Activated gamma-delta T cell treated with anti-CD3 and anti-CD28 coated beads, Interleukin-2, amount 50 U/mL, for 16 hours (primary cell): ENCODE measurements around the gene PYGO2.

Experiments
- DNase-seq: peaks from one replicate; pipeline ENCODE4 v3.0.0-alpha.2; 2020; ENCODE audit warnings: low read depth

PYGO2 gene, protein sequence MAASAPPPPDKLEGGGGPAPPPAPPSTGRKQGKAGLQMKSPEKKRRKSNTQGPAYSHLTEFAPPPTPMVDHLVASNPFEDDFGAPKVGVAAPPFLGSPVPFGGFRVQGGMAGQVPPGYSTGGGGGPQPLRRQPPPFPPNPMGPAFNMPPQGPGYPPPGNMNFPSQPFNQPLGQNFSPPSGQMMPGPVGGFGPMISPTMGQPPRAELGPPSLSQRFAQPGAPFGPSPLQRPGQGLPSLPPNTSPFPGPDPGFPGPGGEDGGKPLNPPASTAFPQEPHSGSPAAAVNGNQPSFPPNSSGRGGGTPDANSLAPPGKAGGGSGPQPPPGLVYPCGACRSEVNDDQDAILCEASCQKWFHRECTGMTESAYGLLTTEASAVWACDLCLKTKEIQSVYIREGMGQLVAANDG

DNA sequence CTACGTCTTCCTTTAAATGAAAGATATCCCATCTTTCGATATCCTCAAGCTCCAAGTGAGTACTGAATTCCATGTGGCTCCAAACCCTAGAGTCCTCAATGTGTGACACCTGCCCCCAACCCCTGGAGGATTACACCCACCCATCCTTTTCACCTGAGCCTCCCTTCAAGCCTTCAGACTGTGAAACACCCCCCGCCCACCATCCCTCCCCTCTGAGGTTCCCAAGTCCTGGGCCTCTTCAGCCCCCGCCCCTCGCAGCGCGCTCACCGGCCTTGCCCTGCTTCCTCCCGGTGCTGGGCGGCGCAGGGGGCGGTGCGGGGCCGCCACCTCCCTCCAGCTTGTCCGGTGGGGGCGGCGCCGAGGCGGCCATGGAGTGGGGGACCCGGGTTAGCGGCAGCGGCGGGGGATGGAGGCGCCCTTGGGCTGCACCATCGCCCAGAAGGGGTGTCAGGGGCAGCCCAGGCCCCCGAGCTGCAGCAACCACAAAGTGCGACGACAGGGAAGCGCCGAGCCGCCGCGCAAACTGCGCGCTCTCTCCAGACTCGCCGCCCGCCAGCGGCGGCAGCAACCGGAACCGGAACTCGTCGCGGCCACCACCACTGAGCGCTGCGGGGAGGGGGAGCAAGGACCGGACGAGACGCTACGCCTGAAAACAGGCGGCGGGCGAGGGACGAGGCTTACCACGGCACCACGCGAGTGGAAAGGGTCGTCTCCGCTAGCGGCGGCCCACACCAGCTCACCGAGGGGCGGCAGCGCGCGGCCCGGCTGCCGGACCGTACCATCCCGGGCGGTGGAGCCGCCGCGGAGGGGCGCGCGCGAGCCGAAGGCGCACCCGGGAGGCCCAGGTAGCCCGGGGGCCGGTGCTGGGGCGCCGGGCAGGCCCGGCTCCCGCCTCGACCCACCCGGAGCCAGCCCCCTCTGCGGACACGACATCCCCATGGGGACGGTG, at the start of gene PYGO2:
Gene PYGO2 (minus strand): TSS at position 576 of the 949 bp plus-strand sequence. CDS start 206 bp downstream, at position 370.
- peak; percentile 70 for DNase-seq

DNA sequence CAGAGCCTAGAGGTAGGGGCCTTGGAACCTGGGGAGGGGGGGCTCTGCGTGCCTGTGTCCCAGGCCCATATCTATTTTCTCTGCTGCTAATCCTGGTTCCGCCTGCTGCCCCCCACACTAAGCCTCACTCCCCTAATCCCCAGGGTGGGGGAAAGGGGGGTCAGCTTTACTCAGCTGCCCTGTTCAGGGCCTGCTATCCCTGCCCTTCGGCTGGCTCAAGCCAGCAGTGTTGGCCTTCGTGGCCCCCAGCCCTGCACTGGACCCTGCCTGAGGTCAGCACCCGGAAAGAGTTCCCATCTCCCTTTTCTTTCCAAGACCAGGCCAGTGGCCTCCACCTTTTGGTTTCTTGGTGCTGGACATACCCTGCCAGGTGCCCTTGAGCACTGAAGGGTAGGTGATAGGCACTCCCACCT, 49.4 kb upstream of the PYGO2 start:
- no peak for DNase-seq

DNA sequence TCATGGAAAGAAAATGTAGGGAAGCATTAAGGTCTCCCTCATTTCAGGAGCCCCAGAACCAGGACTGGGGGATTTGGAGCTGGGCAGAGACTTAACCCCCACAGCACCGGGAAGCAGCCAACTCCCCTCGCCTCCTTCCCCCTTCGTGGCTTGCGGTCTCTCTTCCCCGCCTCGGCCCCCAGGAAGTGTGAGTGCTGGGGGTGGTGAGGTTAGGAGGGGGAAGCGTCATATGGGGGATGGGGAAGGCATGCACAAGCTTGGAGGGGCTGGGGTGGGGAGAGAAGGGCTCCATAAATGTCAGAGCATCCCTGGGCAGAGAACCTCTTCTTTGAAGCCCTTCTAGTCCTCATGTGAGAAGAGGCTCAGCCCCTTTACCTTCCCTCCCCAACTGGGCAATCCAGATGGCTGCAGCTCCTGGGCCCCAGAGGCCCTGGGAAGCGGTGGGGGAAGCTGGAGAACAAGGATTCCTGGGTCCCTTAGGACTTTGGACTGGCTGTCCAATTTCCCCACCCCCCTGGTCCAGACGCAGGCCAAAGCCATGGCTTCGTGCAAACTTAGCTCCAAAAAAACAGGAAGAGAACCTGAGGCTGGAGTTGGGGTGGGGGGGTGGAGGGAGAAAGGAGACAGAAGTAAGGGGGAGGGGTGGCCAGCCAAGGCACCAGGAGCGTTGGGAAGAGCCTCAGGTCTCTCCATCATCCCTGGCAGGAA, 48.8 kb upstream of the PYGO2 start:
- DNase-seq: no peak

DNA sequence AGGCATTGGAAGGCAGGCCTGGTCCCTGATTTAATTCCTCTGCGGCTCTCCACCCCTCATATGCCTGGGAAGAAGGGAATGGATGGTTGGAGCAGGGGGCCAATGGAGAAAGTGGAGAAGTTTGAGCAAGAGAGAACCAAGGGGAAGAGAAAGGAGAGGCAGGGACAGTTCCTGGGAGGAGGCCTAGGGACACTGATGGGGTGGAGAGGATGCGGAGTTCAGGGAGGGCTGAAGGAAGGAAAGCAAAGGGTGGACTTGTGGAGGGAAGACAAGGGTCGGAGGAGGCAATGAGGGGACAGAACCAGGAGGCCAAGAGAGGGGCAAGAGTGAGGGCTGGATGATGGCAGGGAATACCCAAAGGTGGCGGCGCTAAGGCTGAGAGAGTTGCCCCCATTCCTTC, 48.2 kb upstream of the PYGO2 start:
- no peak for DNase-seq

DNA sequence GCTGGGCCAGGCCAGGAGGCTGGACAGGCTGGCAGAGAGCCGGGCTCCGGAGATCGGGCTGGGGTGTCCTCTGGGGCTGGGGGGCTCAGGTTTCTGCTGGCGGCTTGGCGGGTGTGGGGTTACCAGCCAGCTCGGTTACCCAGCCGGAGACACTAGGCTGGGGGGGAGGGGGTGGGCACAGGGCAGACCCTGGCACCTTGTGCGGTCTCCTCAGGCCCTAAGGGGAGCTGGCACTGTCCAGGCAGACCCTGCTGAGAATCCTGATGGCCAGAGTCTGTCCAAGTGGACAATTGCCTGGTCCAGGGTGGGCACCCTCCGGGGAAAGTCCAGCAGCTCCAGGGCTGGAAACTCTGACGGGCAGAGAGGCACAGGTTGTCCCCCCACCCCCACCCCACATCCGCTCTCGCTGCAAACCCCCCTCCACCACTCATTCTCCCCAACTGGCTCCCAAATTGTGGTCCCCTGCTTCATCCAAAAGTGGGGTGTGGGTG, 47.7 kb upstream of the PYGO2 start:
- DNase-seq: no peak

DNA sequence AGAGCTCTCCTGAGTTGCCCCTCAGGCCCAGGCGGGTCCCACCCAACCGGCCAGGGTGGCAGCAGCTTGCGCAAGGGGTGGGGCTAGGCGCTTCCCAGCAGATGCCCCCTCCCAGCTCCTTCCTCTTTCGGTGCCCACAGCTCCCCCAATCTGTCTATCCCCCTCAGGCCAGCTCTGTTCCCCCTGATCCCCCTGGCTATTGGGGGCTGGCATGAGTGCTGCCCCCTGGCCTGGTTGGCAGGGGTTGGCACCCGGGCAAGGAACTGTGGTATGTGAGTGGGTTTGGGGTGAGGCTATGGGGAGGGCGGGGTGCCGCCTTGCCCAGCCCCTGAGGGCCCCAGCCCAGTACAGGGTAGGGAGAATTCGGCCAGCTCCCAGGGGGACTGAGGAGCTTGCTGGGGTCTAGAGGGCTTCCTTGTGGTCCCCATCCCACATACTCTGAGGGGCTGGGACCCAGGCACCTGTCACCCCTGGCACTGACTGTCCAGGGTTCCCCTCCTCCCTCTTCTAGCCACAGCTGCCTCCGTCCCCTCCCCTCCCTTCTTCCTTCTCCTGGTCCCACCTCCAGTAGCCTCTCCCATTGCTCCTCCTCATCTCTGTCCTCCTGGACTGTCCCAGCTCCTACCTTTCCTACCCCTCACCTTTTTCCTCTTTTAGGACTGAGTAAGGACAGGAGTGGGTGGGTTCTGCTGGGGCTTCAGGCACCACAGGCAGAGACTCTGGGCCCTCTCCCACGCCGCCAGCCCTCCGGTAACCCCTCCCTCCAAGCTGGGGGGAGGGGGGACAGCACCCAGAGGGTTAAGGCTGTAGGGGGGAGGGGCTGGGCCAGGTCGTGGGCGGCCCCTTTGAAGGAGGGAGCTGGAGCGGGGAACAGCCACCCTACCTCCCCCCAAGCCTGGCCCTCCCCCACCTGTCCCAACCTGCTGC, 46.7 kb upstream of the PYGO2 start:
- DNase-seq: no peak

DNA sequence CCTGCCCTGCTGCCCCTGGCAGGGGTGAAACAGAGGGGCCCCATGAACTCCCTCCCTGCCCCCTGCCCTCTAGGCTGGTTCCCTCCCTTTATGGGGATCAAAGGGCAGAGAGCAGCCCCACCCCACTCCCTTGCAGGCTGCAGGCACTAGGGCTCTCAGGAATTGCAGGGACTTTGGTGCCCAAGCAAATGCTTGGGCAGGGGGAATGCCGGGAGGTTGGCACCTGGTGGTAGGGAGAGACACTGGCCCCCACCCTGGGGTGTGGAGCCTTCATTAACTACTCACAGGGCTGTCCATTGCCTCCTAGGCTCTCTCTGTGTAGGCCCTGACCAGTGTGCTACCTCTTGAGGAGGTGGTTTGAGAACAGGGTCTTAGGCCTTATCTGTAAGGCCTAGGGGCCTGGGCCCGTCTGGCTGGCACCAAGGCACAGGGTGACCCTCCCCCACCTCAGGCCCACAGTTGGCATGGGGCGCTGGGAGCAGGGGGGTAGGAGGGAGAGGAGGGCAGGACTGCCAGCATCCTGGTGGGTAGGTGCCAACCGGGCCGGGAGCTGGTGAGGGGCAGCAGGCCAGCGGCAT, 45.8 kb upstream of the PYGO2 start:
- no peak for DNase-seq

DNA sequence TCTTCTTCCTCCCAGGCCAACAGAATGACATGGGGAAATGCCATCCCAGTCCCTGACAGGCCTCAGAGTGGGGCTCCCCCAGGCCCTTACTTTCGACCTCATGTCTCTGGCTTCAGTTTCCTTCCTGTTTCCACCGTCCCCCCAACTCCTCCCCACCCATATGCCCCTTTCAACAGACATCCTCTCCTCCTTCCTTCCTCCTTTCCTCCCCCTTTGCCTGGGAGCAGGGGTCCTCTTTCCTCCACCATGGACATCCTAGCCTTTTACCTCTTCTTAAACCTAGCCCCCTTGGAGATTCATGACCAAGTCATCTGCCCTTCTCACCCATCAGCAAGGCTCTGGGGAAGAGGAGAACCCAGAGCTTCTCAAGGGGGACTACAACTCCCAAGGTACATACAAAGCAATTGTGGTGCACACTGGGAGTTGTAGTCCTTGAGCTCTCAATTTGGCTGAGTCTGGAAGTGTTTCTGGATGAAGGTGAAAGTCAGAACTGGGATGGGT, 45.1 kb upstream of the PYGO2 start:
- DNase-seq: no peak

DNA sequence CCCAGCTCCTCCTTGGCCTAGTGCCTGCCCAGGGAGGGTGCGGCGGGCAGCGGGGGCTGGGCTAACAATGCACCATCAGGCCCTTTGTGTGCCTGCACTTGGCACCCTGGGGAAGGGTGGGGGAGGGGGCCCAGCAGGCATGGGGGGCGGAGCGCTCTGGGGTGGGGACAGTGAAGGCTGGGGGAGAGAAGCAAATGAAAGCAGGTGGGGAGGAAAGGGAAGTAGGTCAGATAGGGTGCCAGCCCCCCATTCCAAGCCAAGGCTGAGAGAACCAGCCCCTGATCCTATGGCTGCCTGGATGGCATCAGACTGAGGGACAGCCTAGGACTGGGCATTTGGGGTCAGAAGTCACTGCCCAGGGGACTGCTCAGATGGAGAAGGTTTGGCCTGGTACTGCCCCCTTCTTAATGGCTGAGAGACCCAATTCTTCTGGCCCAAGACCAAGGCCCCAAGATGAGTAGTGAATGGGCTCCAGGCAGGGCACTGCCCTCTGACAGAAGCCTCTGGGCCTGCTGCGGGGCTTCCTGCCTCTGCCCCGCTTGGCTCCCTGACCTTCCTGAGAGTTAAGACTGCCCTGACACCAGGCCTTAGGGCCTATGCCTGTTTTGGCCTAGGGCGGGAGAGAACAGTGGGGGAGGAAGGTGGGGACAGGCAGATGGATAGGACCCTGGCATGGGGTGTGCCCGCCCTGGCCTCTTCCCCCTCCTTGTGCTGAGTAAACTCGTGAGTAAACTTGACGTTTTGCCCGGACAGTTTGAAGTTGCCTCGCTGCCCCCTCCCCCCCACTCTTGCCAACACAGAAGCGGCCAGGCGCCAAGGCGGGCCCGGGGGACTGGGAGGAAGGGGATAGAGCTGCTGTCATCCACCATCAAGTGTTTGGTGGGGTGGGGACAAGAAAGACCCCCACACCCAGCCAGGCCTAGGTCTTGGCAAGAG, 43.8 kb upstream of the PYGO2 start:
- DNase-seq: no peak

DNA sequence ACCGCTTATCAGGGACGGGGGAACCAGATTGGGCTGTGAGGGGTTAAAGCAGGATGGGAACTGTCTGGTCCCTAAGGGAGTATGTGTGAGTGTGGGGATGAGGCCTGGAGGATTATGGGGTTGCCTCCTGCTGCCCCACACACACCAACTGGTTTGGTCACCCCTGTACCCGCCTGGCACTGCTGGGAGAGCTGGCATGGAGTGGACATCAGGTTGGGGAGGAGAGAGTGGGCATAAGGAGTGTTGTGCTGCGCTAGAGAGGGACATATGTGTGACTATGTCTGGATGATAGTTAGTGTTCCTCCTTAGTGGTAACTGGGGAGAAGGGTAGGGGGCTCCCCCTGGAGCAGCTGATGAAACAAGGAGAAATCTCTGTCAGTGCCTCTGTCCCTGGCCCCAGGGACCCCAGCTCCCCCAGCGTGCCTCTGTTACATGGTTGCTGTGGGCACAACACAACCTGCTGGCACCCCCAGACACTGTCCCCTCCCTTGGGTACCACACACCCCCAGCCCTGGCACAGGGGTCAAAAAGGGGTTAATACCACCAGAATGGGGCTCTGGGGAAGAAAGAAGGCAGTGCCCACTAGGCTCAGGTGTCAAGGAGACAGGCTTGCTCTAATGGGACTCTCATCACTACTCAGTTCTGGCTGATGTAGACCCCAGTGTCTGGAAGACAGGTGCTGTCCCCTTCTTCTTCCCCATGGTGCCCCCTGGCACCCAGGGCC, 42.9 kb upstream of the PYGO2 start:
- DNase-seq: no peak

DNA sequence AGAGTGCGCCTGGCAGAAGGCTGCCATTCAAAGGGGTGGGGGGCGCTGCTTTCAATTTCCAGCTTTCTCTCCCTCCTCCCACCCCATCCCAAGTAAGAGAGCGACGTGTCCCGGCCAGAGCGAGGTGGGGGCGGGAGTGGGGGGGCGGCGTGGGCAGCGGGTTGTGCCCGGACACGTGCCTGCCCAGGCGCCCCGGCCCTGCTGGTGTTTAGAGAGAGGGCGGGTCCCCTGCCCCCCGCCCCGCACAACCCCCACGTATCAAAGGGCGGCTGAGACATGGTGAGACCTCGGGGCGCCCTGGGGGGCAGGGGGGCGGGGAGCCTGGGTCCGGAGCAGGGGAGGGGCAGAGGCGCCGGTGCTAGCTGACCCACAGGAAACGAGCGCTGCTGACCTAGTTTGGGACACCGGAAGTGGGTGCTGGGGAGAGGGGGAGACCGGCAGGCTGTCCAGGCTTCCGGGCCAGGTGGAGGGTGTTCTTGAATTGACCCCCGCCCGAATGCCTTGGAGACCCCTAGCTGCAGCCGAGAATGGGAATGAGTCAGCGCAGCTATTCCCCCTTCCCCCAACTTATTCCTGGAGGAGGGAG, 42.3 kb upstream of the PYGO2 start:
- DNase-seq: no peak

DNA sequence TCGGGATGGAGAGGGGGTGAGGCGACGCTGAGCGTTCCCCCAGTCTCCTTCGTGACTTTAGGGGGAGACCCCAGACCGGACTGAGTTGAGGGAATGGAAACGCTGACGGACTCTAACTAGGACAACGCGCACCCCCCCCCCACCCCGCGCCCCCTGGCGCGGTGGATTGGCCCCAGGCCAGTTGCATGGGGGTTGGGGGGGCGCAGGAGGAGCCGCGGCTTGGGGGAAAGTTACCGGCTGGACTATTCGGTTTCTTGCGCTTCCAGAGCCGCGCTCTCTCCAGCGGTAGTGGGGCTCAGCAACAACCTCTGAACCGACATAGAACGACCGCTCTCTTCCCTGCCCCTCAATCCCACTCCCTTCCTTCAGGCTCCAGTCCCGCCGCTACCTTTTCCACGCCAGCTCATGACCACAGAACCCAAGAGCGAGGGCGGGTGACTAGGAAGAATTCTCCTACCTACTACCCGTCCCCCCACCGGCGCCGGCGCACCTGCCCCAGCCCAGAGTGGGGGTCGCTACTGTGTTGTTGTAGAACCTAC, 41.7 kb upstream of the PYGO2 start:
- DNase-seq: no peak

DNA sequence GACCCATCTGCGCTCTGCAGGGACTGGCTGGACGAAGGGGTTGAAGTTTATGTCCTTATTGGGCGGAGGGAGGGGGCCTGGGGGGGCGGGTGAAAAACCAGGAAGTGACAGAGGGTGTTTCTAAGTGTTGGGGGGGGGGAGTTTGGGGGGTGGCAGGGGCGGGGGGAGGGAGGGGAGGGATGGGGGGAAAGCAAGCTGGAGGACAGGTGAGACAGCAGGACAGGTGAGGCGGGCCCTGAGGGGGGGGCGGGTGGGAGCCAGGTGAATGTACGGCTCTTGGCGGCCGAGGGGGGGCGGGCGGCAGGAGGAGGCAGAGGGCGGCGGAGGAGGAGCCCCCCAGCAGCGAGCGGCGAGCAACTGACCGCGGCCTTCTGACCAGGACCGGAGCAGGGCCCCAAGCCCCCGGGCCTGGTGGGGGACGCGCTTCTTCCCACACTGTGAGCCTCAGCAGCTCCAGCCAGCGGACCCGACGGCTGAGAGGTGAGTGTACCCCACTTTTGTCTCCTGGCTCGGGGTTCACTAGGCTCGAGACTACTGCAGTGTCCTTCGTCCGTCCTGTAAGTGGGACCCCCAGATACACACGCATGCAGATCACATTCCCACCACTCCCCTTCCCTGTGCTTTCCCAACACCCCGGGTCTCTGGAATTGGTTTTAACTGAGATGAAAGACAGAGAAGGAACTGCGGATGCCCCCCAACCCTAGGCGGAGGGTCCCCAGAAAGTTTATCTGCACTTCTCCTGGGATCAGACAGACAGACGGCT, 41.1 kb upstream of the PYGO2 start, which contains the start of gene ZBTB7B:
Gene ZBTB7B (plus strand): TSS at position 339 of the 763 bp plus-strand sequence. CDS start 11,859 bp downstream, outside the sequence.
- DNase-seq: no peak

DNA sequence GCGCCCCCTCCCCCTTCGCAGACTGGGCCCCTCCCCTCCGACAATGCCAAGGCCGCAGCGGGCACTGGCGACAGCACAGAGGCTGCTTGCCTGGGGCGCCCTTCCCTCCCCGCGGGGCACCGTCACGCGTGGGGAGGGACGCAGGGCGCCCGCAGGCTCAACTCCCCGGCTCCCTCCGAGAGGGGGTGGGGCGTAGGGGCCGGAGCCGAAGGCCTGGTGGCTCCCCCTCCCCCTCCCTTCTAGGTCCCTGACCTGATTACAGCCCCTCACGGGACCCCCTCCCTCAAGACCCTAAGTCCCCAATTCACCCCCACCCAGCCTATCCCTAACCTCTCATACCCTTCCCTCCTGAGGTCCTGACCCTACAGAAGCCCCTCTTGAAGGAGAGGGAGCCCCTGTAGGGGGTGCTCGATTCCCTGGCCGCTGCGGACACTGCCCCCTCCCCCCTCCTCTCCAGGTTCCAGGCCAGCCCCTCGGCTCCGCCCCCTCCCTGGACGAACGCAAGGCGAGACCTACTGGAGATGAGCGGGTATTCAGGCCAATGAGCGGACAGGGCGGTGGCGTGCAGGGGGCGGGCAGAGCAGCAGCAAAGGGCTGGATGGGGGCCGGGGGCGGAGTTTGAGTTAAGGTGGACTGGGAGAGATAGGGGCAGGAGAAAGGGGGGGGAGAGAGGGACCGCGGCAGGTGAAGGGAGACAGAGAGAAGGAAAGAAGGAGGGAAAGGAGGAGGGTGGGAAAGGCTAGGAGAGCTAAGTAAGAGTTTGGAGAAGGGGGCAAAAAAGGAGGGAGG, 40.3 kb upstream of the PYGO2 start:
- peak; percentile 97 for DNase-seq

DNA sequence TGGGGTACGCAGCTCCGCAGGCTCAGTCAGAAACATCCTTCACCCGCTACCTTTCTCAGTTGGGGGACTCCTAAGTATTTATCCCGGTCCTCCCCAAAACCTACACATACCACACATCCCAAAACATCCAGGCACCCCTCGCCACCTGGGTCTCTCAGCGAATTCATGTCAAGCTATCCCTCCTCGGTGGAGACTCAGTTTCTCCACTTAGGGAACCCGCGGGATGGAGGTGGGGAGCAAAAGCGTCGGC, 39.8 kb upstream of the PYGO2 start:
- DNase-seq: no peak

DNA sequence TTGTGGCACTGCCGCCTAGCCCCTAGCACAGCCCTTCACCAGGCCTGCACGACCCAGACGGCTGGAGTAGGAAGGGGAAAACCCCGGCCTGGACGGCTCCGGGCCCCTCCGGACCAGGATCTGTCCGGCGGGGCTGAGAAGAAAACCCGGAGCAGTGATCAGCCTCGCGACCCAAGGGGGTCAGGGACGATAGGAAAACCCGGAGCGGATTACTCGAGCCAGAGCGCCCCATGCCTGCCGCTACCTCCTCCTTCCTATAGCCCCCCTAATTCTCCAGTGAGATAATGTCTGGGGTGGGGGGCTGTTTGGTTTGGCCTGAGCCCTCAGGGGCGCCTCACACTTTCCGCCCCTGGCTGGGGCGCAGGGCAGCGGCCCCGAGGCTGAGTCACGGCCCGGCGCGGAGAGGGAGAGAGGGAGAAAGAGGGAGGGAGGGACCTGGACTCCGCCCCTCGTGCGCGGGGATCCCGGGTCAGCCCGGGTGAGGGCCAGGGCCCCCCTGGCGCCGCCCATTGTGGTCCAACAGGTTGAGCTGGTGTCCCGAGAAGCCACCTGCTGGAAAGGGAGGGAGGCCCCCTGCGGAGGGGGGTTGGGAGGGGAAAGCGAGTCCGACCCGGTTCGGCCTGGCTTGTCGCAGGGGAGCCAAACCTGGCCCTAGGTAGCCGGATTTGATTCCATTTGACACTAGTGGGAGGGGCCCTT, 39.3 kb upstream of the PYGO2 start:
- peak; percentile 66 for DNase-seq
